GM12878 (cell line): ENCODE data around the gene P3H2. TPM values are rescaled to one million over a fixed set of nuclear protein-coding genes. Genes with fewer than 3 reads are reported as not detected.

ENCODE experiments used
- BACH1 ChIP-seq: fragments of 450-650 bp; IDR thresholded peaks from 2 replicates; pipeline ENCODE4 v1.6.1; 2017; ENCODE audit warnings: mild to moderate bottlenecking, borderline replicate concordance
- BRCA1 ChIP-seq: IDR thresholded peaks from 2 replicates; pipeline ENCODE4 v1.6.1; 2011; ENCODE audit warnings: low read depth, low read length, improper control_type of control experiment
- CBFB ChIP-seq: IDR thresholded peaks from 2 replicates; pipeline ENCODE4 v1.6.1; 2016; ENCODE audit warnings: antibody characterized with exemption, low read depth
- CREM ChIP-seq: IDR thresholded peaks from 2 replicates; pipeline ENCODE4 v1.6.1; 2014; ENCODE audit warnings: antibody characterized with exemption, low read depth
- CTCF ChIP-seq, 3 experiments: IDR thresholded peaks in 2 of 3; conservative IDR thresholded peaks in 1 of 3; 2 replicates each; pipeline ENCODE4 v1.5.1; 2011; ENCODE audit warnings: low read depth in 3 of 3, low read length in 3 of 3, mild to moderate bottlenecking in 3 of 3, control low read depth in 2 of 3, moderate library complexity in 2 of 3, inconsistent platforms in 1 of 3, mixed read lengths in 1 of 3; ENCODE audit not compliant: control insufficient read depth in 2 of 3, insufficient read depth in 1 of 3; ENCODE audit errors: extremely low read depth in 1 of 3
- E2F8 ChIP-seq: fragments of 450-650 bp; IDR thresholded peaks from 2 replicates; pipeline ENCODE4 v1.6.1; 2018; ENCODE audit warnings: mild to moderate bottlenecking, low read depth, moderate library complexity; ENCODE audit not compliant: partially characterized antibody
- HDAC6 ChIP-seq: fragments of 200-600 bp; sonication (generic); IDR thresholded peaks from one replicate; pipeline ENCODE4 v1.8.0; 2017; ENCODE audit warnings: antibody characterized with exemption; ENCODE audit not compliant: unreplicated experiment
- HDGF ChIP-seq: fragments of 450-650 bp; IDR thresholded peaks from 2 replicates; pipeline ENCODE4 v1.6.1; 2016; ENCODE audit warnings: antibody characterized with exemption
- IKZF1 ChIP-seq: fragments of 450-650 bp; conservative IDR thresholded peaks from 2 replicates; pipeline ENCODE4 v1.6.1; 2017; ENCODE audit warnings: antibody characterized with exemption, mild to moderate bottlenecking
- KAT2A ChIP-seq: conservative IDR thresholded peaks from 2 replicates; pipeline ENCODE4 v1.6.1; 2011; ENCODE audit warnings: low read depth, low read length; ENCODE audit not compliant: control insufficient read depth
- KDM1A ChIP-seq: fragments of 200-600 bp; sonication (generic); IDR thresholded peaks from 2 replicates; pipeline ENCODE4 v1.6.1; 2016; ENCODE audit warnings: borderline replicate concordance
- MTA2 ChIP-seq: fragments of 450-650 bp; IDR thresholded peaks from 2 replicates; pipeline ENCODE4 v1.6.1; 2016; ENCODE audit warnings: low read depth, mild to moderate bottlenecking, moderate library complexity
- NBN ChIP-seq: fragments of 450-650 bp; IDR thresholded peaks from 2 replicates; pipeline ENCODE4 v1.6.1; 2016
- PML ChIP-seq: IDR thresholded peaks from 2 replicates; pipeline ENCODE4 v1.6.1; 2012; ENCODE audit warnings: low read length, inconsistent platforms
- POLR2AphosphoS2 ChIP-seq: IDR thresholded peaks from 2 replicates; pipeline ENCODE4 v1.6.1; 2011; ENCODE audit warnings: low read depth, mild to moderate bottlenecking, low read length, improper control_type of control experiment, moderate library complexity
- POLR2AphosphoS5 ChIP-seq: IDR thresholded peaks from 2 replicates; pipeline ENCODE4 v1.6.1; 2011; ENCODE audit warnings: mild to moderate bottlenecking, low read length, inconsistent platforms
- PRDM15 ChIP-seq: fragments of 450-650 bp; formaldehyde crosslinking; IDR thresholded peaks from 2 replicates; pipeline ENCODE4 v1.4.0; 2020; ENCODE audit warnings: mild to moderate bottlenecking, moderate library complexity
- SP1 ChIP-seq: IDR thresholded peaks from one replicate; pipeline ENCODE4 v1.6.1; 2011; ENCODE audit warnings: low read depth, low read length
- ZZZ3 ChIP-seq: IDR thresholded peaks from 2 replicates; pipeline ENCODE4 v1.6.1; 2011; ENCODE audit warnings: low read depth; ENCODE audit not compliant: control insufficient read depth, insufficient read length
- polyA plus RNA-seq, 11 experiments: library from polyadenylated mRNA; depleted of rRNA in 4 of 11; unstranded in 6 of 11; stranded (reverse) in 5 of 11; fragments of >200 nt; fragmentation: Nextera tagmentation in 4 of 11; fragmentation: Illumina TruSeq in 1 of 11; extraction: Ambion mirVana in 4 of 11; extraction: Trizol in 1 of 11; gene quantifications; 1 replicate in 1 of 11; 2 replicates in 10 of 11; pipeline versions ENCODE4 v1.2.1 to v1.2.3, GENCODE V29; 2011 to 2016; ENCODE audit warnings: inconsistent platforms in 2 of 11, missing spikeins in 2 of 11, low read depth in 1 of 11
- total RNA-seq, 4 experiments: library from RNA; depleted of rRNA in 3 of 4; stranded (reverse); fragments of >200 nt in 3 of 4; fragmentation: Illumina TruSeq in 1 of 4; extraction: Trizol in 1 of 4; gene quantifications; 2 replicates each; pipeline versions ENCODE4 v1.2.1 to v1.2.3, GENCODE V29; 2013 to 2021
- TF ChIP-seq, protein P1 (sequence below): fragments of 450-650 bp; IDR thresholded peaks from 2 replicates; pipeline ENCODE4 v1.6.1; 2017; ENCODE audit warnings: low read depth, mild to moderate bottlenecking, moderate library complexity

P3H2 gene
- total and polyA plus RNA-seq, 10 of the 15 experiments (the other 5 are each of a cell fraction or from before 2014, with no cell fraction given): 27.0 to 97.6 (median 83.2) TPM

DNA sequence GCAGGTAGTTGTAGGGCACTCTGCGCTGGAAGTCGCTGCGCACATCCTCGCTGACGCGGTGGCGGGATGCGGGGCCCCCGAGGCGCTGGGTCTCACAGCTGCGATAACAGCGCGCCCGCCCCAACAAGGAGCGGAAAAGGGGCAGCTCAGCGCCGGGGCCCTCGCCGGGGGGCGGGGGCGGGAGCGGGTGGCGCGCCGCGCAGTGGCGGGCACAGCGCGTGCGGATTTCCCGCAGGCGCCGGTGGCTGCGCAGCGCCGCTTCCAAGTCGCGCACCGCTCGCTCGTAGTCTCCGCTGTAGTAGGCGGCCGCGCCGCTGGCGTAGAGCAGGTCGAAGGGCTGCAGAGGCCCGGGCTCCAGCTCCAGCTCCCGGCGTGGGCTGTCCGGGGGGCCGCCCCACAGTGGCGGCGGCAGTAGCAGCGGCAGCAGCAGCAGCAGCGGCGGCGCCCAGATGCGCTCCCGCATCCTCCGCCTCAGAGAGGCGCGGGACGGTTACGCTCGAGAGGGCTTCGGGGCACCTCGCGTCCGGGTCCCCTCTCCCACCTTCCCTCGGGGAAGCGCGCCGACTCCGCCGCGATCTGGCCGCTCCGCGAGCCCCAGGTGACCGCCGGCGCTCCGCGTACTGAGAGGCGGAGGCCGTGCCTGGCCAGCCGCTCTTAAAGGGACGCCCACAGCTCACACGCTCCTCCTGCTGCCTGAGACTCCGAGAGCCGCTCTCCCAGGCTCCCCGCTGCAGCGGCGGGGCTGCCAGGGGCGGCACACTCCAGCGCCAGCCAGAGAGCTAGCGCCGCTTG lies at the start of gene P3H2 (continued):
- TF ChIP-seq E2F8 (no peak), HDAC6 (peak; percentile 53), CREM (no peak), POLR2AphosphoS5 (no peak), BACH1 (no peak), NBN (no peak), KAT2A (no peak), SP1 (no peak), IKZF1 (peak; percentile 61), PML (no peak), BRCA1 (no peak), ZZZ3 (no peak), POLR2AphosphoS2 (no peak), CBFB (peak; percentile 20; the same call in 1 of the 2 replicates), MTA2 (no peak), KDM1A (no peak), HDGF (0 out of 2 replicates have a peak, but pooled peaks have one; percentile 28), PRDM15 (CRISPR knock-in tag) (no peak), CTCF (IDR thresholded peaks at IDR 0.05 in 2 of 3, conservative IDR thresholded peaks at IDR 0.05 in 1 of 3; ENCODE audit: control insufficient read depth in 2 of 3, extremely low read depth in 1 of 3, insufficient read depth in 1 of 3, low read depth in 3 of 3, low read length in 3 of 3) (peak; percentile 25 to 36 (median 30); a peak in 4 of 6 replicates)
- TF ChIP-seq, protein P1, sequence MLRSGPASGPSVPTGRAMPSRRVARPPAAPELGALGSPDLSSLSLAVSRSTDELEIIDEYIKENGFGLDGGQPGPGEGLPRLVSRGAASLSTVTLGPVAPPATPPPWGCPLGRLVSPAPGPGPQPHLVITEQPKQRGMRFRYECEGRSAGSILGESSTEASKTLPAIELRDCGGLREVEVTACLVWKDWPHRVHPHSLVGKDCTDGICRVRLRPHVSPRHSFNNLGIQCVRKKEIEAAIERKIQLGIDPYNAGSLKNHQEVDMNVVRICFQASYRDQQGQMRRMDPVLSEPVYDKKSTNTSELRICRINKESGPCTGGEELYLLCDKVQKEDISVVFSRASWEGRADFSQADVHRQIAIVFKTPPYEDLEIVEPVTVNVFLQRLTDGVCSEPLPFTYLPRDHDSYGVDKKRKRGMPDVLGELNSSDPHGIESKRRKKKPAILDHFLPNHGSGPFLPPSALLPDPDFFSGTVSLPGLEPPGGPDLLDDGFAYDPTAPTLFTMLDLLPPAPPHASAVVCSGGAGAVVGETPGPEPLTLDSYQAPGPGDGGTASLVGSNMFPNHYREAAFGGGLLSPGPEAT: no peak
